ENCODE data around the gene CD6.

DNA sequence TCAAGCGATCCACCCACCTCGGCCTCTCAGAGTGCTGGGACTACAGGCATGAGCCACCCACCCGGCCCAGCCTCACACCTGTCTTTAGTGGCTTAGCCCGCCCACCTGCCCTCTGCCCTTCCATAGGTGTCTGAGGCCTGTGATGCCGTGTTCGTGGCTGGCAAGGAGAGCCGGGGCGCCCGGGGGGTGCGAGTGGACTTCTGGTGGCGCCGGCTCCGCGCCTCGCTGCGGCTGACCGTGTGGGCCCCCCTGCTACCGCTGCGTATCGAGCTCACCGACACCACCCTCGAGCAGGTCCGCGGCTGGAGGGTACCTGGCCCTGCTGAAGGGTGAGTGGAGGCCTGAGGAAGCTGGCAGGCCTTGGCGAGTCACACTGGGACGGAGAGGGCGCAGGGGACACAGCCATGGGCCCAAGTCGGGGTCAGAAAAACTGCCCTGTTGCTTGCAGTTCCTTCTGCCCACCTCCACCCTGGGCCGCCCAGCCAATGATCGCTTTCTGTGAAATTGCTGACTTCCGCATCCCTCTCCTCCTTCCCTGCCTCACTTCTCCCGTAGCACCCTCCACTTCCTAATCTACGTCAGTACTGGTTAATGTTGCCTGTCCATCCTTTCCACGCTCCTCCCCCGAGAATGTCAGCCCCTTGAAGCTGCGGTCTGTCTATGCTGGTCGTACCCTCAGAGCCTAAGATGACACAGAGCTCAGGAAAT, 37.9 kb upstream of the CD6 start:
- no peak for TF ChIP-seq CTCF (IDR thresholded peaks at IDR 0.05)
- TF ChIP-seq POLR2A (IDR thresholded peaks at IDR 0.05) = no peak

Data from lower leg skin (tissue), 3 donors.